ENCODE measurements around the gene DYNLT4.
A peak's percentile ranks its signal among the peaks of the same experiment; 100 is the strongest.
"Not testable (repeated sequence)": the region's sequence is repeated elsewhere in the genome, so short reads cannot be mapped to it uniquely, and the experiment has no call there.

The DYNLT4 gene

GRCh38 chr1:44828003-44828651 lies 21.0 kb upstream of the DYNLT4 start:
- no peak for DNase-seq

GRCh38 chr1:44827197-44828002 lies 20.2 kb upstream of the DYNLT4 start:
- no peak for DNase-seq

- DNase-seq = no peak
Measured at GRCh38 chr1:44826375-44827196, 19.4 kb upstream of the DYNLT4 start.

- not testable (repeated sequence) for DNase-seq
Measured at GRCh38 chr1:44824392-44824791, 17.2 kb upstream of the DYNLT4 start.

- DNase-seq = no peak
Measured at GRCh38 chr1:44822981-44823451, 15.9 kb upstream of the DYNLT4 start.

- DNase-seq = no peak
Measured at GRCh38 chr1:44822131-44822701, 15.1 kb upstream of the DYNLT4 start.

GRCh38 chr1:44821240-44821715 lies 14.1 kb upstream of the DYNLT4 start:
- DNase-seq = no peak

GRCh38 chr1:44820328-44821239 lies 13.4 kb upstream of the DYNLT4 start:
- DNase-seq = no peak

GRCh38 chr1:44819608-44820327 lies 12.6 kb upstream of the DYNLT4 start:
- peak; percentile 64 to 70 for DNase-seq

GRCh38 chr1:44819196-44819607 lies 12.1 kb upstream of the DYNLT4 start:
- DNase-seq = no peak

- no peak for DNase-seq
Measured at GRCh38 chr1:44817771-44818495, 10.8 kb upstream of the DYNLT4 start.

- no peak for DNase-seq
Measured at GRCh38 chr1:44817307-44817706, 10.2 kb upstream of the DYNLT4 start.

GRCh38 chr1:44815926-44816325 lies 8.8 kb upstream of the DYNLT4 start:
- not testable (repeated sequence) for DNase-seq

GRCh38 chr1:44812822-44813543 lies 5.8 kb upstream of the DYNLT4 start:
- no peak for DNase-seq

- no peak for DNase-seq
Measured at GRCh38 chr1:44811234-44811633, 4.1 kb upstream of the DYNLT4 start.

- DNase-seq = not testable (repeated sequence)
Measured at GRCh38 chr1:44810762-44811105, 3.6 kb upstream of the DYNLT4 start.

- DNase-seq = peak in 1 of 2 experiments; percentile 35
Measured at GRCh38 chr1:44810101-44810761, 3.1 kb upstream of the DYNLT4 start.

GRCh38 chr1:44808938-44809917 lies 2.1 kb upstream of the DYNLT4 start:
- DNase-seq = peak; percentile 87 to 90
